NCI-H345 (cell line): ENCODE measurements around the gene PANK2.
"Not testable (repeated sequence)": the region's sequence is repeated elsewhere in the genome, so short reads cannot be mapped to it uniquely, and the experiment has no call there.

ENCODE experiments used
- DNase-seq: peaks from one replicate; lab custom pipeline; 2025; lab: John Stamatoyannopoulos, UW

The PANK2 gene

DNA sequence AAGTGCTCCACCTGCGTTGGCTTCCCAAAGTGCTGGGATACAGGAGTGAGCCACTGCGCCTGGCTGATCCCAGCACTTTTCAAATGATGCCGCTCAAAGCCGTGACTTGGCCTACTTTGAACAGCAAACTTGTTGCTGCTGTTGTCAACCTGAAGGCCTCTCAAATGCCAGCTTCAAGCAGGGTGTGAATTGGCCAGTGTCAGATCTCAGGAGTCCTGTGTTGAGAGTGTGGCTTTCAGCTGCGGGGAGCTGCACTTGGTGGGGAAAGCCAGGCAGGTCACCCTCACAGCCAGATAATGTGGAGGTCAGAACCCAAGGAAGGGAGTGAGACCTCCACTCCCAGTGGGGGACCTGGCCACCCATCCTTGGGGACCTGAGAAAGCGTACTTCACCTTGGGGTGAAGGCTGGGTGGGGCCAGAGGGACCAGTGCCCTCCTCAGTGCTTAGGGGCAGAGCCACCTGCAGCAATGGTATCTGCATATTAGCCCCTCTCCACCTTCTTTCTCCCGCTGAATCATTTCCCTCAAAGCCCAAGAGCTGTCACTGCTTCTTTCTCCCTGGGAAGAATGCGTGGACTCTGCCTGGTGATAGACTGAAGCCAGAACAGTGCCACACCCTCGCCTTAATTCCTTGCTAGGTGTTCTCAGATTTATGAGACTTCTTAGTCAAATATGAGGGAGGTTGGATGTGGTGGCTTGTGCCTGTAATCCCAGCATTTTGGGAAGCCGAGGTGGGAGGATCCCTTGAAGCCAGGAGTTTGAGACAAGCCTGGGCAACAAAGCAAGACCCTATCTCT, 19.1 kb upstream of the PANK2 start:
- DNase-seq = no peak

GRCh38 chr20:3871550-3872265, 17.5 kb upstream of the PANK2 start:
- no peak for DNase-seq

- no peak for DNase-seq
These were observed 15.7 kb upstream of the PANK2 start for GRCh38 chr20:3873507-3873906.

GRCh38 chr20:3874194-3874844, 14.9 kb upstream of the PANK2 start:
- DNase-seq = no peak

- no peak for DNase-seq
These were observed 13.7 kb upstream of the PANK2 start for GRCh38 chr20:3875378-3875974.

DNA sequence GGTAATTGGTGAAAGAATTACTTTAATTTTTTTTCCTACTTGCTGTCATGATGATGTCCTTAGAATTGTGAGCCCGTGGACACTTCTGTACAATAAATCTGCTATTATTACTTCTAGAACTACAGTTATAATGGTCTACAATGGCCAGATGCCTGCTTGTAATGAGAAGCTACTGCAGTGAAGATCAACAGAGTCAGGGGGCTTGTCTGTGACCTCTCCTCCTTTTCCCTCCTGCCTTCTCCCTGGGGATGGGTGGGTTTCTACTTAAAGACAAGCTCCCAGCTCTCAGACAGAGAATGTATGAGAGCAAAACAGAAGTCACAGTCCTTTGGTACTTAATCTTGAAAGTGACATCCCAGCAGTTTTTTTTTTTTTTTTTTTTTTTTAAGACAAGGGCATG, 13.2 kb upstream of the PANK2 start:
- DNase-seq = no peak

DNA sequence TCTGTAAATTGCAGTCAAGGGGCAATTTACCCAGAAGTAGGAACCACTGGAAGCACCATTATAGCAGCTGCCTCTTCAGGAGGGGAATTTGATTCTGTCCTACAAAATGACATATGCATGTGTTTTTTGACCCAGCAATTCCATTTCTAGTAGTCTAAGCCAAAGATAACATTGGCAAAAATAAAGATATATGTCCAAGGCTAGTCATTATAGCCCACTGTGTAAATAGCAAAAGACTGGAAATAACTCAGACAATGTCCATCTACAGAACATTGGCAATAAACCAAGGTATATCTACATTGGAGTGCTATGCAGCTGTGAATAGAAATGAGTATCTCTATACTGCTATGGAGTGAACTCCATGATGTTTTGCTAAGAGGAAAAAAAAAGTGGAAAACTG, 12.5 kb upstream of the PANK2 start:
- DNase-seq = no peak

- DNase-seq = not testable (repeated sequence)
These were observed 10.3 kb upstream of the PANK2 start for GRCh38 chr20:3878921-3879274.

DNA sequence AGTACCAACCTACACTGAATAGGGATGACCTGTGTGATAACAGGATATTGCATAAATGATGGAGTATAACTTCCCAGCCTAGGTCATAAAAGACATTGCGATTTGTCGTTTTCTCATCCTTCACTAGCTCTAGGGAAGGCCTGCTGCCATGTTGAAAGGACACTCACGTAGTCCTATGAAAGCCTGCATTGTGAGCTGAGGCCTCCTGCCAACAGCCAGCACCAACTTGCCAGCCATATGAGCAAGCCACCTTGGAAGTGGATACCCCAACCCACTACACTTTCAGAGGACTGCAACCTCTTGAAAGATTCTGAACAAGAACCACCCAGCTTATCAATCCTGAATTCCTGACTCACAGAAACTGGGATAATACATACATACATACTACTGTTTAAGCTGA, 3.5 kb upstream of the PANK2 start:
- no peak for DNase-seq

DNA sequence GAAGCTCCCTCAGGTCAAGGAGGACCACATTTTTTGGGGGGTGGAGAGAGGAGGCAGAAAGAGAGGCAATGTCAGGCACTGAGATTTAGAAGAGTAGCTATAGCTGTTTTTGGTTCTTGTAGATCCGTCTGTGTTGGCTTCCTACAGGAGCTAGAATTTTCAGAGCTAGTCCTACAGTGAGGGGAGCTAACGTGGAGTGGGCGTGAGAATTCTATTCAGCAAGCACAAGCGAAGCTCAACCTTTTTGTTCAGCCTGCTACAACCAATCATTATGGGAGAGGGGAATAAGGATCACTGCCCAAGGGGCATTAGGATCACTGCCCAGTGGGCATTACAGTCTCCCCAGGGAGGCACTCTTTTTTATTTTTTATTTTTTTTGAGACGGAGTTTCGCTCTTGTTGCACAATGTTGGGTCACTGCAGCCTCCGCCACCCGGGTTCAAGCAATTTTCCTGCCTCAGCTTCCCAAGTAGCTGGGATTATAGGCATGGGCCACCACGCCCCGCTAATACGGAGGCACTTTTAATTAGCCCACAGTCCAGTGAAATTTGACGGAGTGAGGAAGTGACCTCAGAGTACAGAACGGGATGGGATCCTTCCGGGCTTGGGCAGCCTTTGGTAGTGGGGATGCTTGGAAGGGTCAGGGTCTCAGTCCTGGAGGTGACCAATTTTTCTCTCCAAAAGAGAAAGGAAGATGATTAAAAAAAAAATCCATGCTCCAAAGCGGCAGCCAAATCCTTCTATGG, 1.1 kb upstream of the PANK2 start:
- DNase-seq = peak; percentile 43

DNA sequence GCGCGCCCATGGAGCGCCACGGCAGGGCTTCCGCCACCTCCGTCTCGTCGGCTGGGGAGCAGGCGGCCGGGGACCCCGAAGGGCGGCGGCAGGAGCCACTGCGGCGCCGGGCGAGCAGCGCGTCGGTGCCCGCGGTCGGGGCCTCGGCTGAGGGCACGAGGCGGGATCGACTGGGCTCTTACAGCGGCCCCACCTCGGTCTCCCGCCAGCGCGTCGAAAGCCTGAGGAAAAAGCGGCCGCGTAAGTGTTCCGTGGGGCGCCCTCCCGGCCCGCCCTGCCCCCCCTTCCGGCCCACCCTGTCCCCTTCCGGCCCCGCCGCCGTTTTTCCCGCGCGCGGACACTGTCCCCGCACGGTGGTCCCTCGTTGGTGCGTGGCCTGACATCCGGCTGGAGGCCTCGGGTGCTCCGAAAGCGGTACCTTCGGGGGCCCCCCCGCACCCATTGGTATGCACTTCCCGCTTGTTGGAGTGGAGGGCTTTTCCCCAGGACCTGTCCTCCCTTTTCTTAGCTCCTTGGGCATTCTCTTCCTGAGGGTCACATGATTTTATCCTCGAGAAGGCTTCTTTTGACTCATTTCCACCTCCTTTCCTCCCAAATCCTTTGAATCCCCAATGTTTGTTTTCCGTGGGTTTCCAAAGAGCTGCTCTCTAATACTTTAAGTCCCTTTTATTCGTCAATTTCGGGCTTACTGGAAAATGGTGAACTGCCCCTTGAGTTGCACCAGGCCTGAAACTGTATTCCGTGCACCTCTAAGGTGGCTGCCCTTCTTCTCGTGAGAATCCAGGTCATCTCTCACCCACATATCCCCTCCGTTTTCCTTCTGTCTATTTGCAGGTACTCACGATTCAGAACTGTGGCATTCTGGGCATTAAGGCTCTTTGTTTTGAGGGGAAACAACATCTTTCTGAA, 556 bp downstream of the PANK2 start:
- DNase-seq = peak; percentile 44

DNA sequence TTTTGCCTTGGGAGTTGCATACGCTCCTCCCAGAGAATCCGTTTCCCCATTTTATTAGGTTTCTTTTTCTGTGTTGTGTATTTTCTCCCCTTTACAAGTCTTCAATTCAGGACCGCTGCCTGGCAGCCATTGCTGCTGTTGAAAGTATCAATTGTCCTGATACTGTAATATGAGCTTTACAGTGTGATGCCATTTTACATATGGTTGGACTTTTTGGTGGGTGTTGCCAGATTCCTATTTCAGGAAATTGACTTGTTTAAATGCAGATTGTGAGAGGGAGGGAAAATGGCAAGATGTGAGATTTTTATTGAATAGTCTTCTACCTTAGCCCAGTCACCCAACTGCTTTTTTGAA, 1.2 kb downstream of the PANK2 start:
- peak; percentile 42 for DNase-seq

DNA sequence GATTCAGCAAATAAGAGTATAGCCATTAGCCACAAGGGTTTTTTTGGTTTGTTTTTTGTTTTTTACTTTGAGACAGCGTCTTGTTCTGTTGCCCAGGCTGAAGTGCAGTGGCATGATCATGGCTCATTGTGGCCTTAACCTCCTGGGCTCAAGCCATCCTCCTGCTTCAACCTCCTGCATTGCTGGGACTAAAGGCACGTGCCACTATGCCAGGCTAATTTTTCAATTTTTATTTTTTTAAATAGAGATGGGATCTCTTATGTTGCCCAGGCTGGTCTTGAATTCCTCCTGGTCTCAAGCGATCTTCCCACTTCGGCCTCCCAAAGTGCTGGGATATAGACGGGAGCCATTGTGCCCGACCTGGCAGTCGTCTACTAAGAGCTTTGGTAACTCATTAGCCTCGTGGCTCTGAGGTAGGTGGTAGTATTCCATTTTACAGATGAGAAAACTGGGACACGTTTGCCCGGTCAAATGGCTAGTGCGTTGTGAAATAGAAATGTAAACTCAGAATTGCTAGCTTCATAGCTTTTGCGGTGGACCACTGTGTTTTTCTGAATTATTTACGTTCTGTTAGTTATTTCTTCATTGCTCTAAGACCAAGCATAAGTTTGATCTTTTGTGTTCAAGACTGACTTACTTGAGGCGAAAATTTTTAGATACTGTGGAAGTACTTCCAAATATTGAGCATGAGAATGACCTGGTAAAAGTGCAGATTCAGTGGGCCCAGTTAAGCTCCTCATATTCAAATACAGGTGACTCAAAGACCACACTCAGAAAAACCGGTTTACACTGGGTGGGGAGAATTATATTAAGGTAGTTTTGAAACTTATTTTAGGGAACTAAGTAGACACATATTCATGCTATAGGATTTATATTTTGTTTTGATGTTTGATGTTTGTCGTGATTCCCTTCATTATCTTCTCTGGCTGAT, 2.1 kb downstream of the PANK2 start:
- no peak for DNase-seq

DNA sequence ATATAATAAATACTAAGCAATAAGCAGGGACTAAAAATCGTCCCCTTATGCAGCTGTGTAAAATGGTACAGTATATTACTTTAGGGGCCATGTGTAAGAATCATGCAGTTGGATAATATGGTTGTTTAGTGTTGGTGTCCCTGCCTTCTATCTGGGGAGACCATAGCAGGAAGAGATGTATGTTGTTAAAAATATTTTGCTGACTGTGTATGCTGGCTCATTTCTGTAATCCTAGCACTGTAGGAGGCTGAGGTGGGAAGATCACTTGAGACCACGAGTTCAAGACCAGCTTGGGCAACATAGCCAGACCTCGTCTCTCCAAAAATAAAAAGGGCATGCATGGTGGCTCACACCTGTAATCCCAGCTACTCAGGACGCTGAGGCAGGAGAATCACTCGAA, 5.6 kb downstream of the PANK2 start:
- DNase-seq = no peak

- no peak for DNase-seq
These were observed 7.1 kb downstream of the PANK2 start for GRCh38 chr20:3896302-3896701.

GRCh38 chr20:3896853-3897583, 7.8 kb downstream of the PANK2 start:
- DNase-seq = no peak

DNA sequence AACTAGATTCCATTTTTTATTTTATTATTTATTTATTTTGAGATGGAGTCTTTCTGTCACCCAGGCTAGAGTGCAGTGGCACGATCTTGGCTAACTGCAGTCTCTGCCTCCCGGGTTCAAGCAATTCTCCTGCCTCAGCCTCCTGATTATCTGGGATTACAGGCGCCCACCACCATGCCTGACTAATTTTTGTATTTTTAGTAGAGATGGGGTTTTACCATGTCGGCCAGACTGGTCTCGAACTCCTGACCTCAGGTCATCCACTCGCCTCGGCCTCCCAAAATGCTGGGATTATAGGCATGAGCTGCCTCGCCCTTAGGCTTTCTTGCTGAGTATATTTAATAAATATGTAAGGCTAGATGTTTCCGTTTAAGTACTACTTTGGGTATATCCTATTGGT, 9.0 kb downstream of the PANK2 start:
- not testable (repeated sequence) for DNase-seq

DNA sequence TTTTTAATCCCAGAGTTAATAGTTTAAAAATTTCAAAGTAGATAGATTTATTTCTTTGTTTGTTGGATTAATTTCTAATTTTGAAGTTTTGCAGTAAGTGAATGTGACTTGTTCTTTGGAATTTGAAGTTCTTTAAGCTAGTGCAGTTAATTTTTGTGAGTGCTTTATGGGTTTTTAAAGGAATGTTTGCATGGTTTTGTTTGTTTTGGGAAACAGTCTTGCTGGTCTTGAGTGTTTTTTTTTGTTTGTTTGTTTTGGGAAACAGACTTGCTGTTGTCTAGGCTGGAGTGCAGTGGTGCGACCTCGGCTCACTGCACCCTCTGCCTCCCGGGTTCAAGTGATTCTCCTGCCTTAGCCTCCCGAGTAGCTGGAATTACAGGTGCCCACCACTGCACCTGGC, 9.5 kb downstream of the PANK2 start:
- DNase-seq = no peak

- DNase-seq = peak; percentile 46
These were observed 11.0 kb downstream of the PANK2 start for GRCh38 chr20:3900187-3900604.
